Erythroblast (primary cell): ENCODE results near the gene SC5D.

Experiments
- GATA1 ChIP-seq: IDR thresholded peaks from 2 replicates; pipeline ENCODE4 v1.6.1; 2011; ENCODE audit warnings: low read depth, mild to moderate bottlenecking, control low read depth, low read length, moderate library complexity
- POLR2A ChIP-seq: IDR thresholded peaks from 2 replicates; pipeline ENCODE4 v1.6.1; 2011; ENCODE audit warnings: mild to moderate bottlenecking, low read length

DNA sequence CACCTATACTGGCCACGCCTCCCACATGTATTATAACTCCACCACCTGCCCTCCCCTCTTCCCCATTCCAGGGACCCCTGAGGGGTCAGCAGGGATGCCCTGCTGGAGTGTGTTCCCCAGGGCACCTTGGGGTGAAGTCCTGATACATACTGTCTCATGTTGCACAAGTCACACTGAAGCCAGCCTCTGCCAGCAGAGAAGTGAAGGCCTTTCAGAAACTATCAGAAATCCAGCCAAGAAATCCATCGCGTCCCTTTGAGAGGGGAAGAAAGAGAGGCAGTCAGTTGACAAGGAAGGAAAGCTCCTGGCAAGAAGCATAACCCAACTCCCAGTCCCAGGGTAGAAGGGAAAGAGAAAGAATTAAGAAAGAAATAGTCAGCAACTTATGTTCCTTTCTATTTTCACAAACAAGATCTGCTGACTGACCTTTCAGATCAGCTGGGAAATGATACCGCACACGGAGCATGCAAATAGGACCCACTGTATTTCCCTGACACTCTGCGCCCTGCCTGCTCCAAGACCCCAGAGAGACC is 45.2 kb downstream of the SC5D start:
- no peak for TF ChIP-seq POLR2A
- no peak for TF ChIP-seq GATA1
